GM21367 (cell line): ENCODE data around the gene PTPRN2.
"Not testable (repeated sequence)": the region's sequence is repeated elsewhere in the genome, so short reads cannot be mapped to it uniquely, and the experiment has no call there.

Experiments
- ATAC-seq: cut with Tn5 transposase; IDR thresholded peaks from one replicate; pipeline ENCODE4 v1.9.1; 2021; ENCODE audit not compliant: unreplicated experiment

The PTPRN2 gene

GRCh38 chr7:157952841-157953645 lies 634.6 kb downstream of the PTPRN2 start:
- no peak for ATAC-seq

- no peak for ATAC-seq
These were observed 635.5 kb downstream of the PTPRN2 start for GRCh38 chr7:157952050-157952667.

- ATAC-seq, result no peak
These were observed 636.1 kb downstream of the PTPRN2 start for GRCh38 chr7:157951300-157952049.

GRCh38 chr7:157949711-157950110 lies 637.9 kb downstream of the PTPRN2 start:
- no peak for ATAC-seq

GRCh38 chr7:157947504-157947903 lies 640.1 kb downstream of the PTPRN2 start:
- ATAC-seq, result no peak

- no peak for ATAC-seq
These were observed 641.1 kb downstream of the PTPRN2 start for GRCh38 chr7:157946398-157947060.

GRCh38 chr7:157945401-157945800 lies 642.2 kb downstream of the PTPRN2 start:
- ATAC-seq, result no peak

- ATAC-seq, result no peak
These were observed 642.8 kb downstream of the PTPRN2 start for GRCh38 chr7:157944734-157945291.

- ATAC-seq, result no peak
These were observed 643.6 kb downstream of the PTPRN2 start for GRCh38 chr7:157944051-157944450.

GRCh38 chr7:157943561-157943960 lies 644.1 kb downstream of the PTPRN2 start:
- no peak for ATAC-seq

- no peak for ATAC-seq
These were observed 646.4 kb downstream of the PTPRN2 start for GRCh38 chr7:157941210-157941609.

GRCh38 chr7:157940497-157940896 lies 647.1 kb downstream of the PTPRN2 start:
- ATAC-seq, result no peak

- ATAC-seq, result no peak
These were observed 649.4 kb downstream of the PTPRN2 start for GRCh38 chr7:157938211-157938610.

GRCh38 chr7:157937406-157937805 lies 650.2 kb downstream of the PTPRN2 start:
- ATAC-seq, result no peak

GRCh38 chr7:157936976-157937375 lies 650.6 kb downstream of the PTPRN2 start:
- no peak for ATAC-seq

GRCh38 chr7:157935721-157936120 lies 651.9 kb downstream of the PTPRN2 start:
- ATAC-seq, result not testable (repeated sequence)

- ATAC-seq, result not testable (repeated sequence)
These were observed 654.1 kb downstream of the PTPRN2 start for GRCh38 chr7:157933219-157934155.

GRCh38 chr7:157932498-157933218 lies 655.0 kb downstream of the PTPRN2 start:
- no peak for ATAC-seq

GRCh38 chr7:157930926-157931466 lies 656.6 kb downstream of the PTPRN2 start:
- ATAC-seq, result no peak
